Superior temporal gyrus (tissue), 1 donor: ENCODE results near the gene EGFLAM.

Experiments
- DNase-seq: peaks from one replicate; pipeline ENCODE4 v3.0.0-alpha.2; 2016; ENCODE audit errors: extremely low spot score

EGFLAM gene

DNA sequence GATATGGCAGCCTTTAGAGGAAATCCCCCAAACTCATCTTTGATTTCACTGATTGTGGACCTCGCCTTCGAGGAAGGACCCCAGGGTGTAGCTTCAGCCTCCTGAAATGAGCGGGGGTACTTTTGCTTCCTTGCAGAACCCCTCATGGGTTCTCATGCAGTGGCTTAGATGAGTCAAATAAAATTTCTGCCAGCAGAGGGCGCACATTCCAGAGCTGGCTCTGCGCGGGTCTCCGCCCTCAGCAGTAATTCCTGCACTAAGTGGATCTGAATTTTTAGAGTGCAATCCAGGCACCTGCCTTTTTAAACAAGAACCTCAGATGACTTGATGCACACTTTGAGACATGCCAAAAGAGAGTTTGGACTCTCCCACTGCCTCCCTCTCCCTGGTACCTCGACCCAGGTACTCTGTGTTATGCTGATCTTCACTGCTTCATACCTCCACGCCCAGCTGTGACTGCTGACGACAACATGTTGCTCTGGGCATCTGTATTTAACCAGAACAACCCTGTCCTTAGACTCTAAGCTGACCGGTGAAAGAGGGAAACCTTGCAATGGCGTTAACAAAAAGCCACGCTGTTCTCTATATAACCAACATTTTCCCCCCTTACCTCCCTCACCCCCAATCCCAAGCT lies 7.3 kb downstream of the EGFLAM start:
- peak; percentile 85 for DNase-seq

DNA sequence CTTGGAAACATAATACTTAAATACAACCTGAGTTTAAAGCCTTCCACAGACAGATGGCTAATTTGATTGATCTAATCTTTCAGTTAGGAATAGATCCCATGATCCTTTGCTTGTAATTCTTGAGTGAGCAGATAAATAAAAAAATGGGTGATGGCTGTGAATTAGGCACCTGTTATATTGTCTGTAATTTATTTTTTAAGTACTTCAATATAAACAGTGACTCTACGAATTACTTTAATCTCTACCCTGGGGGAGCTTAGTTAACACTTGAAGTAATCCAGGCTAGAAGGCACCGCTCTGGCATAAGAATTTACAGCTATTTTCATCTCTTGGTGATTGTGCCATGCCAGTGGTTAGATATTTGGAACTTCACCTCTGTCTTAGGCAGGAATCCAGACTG lies 9.0 kb downstream of the EGFLAM start:
- DNase-seq, result no peak

GRCh38 chr5:38273626-38274025 lies 15.3 kb downstream of the EGFLAM start:
- DNase-seq, result no peak

DNA sequence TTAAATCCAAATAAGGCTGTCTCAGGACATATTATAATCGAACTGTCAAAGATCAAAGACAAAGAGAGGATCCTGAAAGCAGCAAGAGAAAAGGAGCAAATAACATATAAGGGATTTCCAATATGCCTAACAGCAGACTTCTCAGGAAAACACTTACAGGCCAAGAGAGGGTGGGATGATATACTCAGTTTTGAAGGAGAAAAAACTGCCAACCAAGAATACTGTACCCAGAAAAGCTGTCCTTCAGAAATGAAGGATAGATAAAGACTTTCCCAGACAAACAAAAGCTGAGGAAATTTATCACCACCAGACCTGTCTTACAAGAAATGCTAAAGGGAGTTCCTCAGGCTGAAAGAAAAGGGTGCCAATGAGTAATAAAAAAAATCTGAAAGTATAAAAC lies 16.0 kb downstream of the EGFLAM start:
- DNase-seq, result no peak

DNA sequence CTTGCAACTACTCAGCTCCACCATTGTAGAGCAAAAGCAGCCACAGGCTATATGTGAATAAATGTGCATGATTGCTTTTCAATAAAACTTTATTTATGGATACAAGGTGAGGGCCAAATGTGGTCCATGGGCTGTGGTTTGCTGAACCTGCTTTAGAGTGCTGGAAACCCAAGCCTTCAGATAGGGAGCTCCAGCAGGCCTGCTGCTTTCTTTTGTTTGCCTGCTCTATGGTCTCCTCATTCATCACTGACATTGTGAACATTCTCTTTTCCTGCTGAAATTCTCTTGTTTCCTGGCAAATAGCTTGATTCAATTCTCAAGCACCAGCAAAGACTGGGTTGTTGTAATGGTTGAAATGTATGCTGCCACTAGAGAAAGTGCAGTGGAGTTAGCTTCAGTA lies 26.0 kb downstream of the EGFLAM start:
- DNase-seq, result no peak

DNA sequence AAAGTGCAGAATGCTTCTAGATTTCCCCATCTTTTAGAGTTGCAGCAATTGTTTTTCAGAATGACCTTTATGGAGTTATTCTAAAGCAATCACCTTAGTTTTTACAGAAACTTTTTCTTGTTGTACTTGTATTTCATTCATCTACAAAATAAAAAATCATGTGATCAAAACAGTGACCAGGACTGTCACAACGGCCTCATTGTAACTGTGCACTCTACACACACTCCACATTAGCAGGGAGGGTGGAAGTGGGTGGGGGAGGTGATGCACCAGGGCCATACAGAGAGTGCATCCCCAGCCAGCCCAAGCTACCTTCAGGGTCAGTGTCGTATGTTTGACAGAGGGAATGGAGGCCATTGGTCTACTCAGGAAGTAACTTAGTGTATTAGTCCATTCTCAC lies 26.9 kb downstream of the EGFLAM start:
- peak; percentile 57 for DNase-seq

DNA sequence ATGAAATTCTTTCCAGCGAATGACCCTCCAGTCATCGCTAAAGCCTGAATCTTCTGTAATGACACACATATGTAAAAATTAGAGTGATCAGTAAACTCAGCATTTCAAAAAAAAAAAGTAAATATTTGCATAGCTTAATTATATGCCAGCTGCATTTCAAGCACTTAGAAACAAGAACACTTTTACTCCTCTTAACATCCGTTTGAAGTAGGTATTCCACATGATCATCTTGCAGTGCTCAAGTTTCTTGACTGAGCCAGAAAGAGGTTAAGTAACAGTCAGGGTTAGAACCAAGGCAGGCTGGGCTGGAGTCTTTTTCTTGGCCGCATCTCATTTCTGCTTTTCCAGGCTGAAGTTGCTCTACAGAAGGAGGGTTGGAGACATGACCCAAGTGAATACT lies 27.6 kb downstream of the EGFLAM start:
- no peak for DNase-seq

DNA sequence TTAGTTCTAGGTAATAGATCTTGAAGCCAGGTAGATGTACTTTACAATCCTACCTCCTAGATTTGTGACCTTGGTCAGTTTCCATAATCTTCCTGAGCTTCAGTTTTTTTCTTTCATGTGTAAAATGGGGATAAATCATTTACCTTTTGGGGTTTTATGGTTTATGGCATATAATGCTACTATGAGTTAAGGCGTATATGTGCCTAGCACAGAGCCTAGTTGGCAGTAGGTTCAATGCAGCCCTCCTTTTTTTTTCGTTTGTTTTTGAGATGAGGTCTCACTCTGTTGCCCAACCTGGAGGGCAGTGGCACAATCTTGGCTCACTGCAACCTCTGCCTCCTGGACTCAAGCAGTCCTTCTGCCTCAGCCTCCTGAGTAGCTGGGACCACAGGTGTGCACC lies 28.8 kb downstream of the EGFLAM start:
- DNase-seq, result no peak

DNA sequence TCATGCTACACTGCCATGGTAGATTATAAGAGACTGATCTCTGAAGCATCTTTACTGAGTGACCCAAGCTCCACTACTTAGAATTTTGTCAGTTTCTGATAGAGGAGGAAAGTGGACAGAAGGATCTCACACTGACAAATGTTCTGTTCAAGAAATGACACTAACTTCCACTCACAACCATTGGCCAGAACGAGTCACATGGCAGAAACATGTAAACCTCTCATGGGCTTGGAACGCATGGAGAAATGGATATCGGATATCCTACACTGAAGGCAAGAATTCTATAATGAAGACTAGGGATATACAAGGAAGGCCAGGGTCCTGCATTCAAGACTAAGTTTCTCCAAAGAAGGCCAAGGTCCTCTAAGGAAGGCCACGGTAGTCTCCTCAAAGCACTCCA lies 31.1 kb downstream of the EGFLAM start:
- no peak for DNase-seq

- DNase-seq, result no peak
Observed at GRCh38 chr5:38290028-38290653, 31.8 kb downstream of the EGFLAM start.

- DNase-seq, result no peak
Observed at GRCh38 chr5:38291355-38291754, 33.0 kb downstream of the EGFLAM start.

- no peak for DNase-seq
Observed at GRCh38 chr5:38292228-38292627, 33.9 kb downstream of the EGFLAM start.

DNA sequence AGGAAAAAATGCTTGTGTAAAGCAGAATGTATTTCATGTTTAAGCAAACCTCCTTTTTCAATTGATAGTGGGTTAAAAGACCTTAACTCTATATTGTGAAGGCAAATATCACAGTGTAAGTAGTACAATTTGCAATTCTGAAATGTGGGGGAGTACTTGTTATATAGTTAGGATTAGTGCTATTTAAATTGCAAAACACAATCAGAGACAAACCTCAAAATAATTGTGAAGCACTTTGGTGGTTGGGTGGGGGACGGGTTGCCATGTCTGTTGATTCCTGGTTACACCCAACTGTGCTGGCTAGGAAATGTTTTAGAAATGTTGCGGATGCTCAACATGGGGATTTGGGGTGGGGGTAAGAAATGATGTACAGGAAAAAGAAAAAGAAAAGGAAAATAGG lies 37.4 kb downstream of the EGFLAM start:
- no peak for DNase-seq

- no peak for DNase-seq
Observed at GRCh38 chr5:38297830-38298608, 39.7 kb downstream of the EGFLAM start.

GRCh38 chr5:38299585-38299984 lies 41.2 kb downstream of the EGFLAM start:
- DNase-seq, result no peak

DNA sequence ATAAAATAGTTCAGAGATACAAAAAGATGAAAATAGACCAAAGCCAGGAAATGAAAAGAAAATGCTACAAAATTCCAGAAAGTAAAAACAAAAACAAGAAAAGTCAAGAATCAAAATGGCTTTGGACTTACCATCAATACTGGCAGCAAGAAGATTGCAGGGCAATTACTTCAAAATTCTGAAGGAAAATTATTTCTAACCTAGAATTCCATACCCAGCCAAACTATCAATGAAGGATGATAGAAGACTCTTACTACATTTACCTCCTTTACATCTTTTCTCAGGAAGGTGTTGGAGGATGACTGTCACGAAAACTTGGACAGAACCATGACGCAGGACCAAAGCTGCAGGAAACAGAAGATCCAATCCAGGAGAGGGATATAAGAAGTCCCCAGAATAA lies 46.8 kb downstream of the EGFLAM start:
- DNase-seq, result no peak

DNA sequence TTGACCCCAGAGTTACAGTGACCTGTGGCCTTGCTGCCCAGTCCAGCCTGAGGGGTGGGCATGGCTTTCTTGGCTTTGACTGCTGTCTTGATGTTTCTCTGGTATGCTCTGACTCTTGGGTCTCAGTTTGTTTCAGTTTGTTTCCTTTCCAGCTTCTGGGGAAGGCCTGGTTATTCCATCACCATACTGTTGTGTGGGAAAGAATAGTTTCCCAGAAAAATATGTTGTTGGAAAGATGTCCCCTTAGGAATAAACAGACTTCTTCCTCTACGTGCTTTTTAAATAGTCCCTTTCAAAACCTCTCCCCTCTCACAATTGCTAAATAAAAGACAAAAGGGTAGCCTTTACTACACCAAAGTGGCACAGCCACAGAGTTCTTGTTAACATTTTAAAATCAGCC lies 49.5 kb downstream of the EGFLAM start:
- DNase-seq, result no peak

DNA sequence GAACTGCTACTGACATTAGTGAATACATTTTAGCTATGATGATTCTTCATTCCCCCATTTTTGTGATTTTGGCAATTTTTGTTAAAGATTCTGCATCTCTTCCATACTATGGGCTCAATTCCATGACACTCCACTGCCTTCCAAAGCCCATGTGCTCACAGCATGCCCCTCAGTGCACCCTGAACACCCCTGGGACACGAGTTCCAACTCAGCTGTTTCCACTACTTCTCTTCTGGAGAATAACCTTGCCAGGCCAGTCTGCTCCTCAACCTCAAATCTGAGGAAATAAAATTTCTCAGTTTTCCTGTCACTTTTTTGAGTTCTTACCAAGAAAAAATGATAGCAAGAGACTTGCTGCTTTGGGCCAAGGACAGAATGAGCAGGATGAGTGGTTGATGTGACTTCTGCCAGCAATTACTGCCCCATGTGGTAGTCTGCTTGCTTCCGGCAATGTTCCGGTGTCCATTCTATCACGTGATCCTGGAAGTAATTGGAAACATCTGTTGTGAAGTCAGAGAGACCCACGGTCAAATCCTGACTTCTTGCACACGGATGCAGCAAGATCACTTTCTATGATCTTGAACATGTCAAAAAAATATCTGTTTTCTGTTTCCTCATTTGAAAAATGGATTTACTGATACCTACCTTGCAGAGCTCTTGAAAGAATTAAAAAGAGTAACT lies 58.3 kb downstream of the EGFLAM start:
- no peak for DNase-seq

DNA sequence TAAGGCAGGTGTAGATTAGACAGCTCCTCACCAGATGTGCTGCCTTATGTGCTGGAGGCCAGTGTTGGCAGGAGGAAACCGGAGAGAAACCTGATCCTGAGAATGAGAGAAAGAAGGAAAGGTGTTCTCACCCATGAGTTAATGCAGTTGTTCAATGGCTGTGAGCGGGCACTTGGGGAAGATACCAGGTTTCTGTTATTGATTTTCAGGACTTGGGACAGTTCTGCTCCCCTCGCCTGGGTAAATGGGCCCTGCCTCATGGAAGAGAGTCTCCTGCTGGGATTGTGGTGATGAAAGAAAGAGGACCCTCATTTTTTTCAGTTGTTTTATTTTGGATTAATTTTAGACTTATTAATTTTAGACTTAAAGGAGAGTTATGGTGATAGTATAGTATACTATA lies 59.5 kb downstream of the EGFLAM start:
- no peak for DNase-seq

GRCh38 chr5:38319491-38319890 lies 61.1 kb downstream of the EGFLAM start:
- DNase-seq, result no peak

- no peak for DNase-seq
Observed at GRCh38 chr5:38321978-38322377, 63.6 kb downstream of the EGFLAM start.

DNA sequence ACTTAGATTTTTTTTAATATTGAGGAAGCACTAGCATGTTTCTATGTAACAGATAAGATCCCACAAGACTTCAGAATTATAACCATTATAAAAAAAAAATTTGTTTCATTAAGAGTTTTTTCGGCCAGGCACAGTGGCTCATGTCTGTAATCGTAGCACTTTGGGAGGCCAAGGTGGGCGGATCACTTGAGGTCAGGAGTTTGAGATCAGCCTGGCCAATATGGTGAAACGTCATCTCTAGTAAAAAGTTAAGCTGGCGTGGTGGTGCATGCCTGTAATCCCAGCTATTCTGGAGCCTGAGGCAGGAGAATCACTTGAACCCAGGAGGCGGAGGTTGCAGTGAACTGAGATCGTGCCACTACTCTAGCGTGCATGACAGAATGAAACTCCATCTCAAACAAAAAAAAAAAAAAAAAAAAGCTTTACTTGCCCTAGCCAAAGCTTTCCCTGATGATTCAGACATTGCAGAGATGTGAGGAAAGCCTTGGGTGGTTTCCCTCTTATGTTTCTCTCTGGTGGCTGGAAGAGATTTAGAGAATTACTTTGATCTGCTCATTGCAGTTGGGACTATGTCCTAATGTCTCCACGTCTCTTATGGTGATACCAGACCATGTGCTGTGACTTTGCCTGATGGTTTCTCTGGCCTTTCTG lies 65.4 kb downstream of the EGFLAM start:
- no peak for DNase-seq
